Gastroesophageal sphincter (tissue), 4 donors: ENCODE data around the gene SYT1. TPM values are rescaled to one million over a fixed set of nuclear protein-coding genes. Genes with fewer than 3 reads are reported as not detected.

Experiments
- ATAC-seq: fragments of 150-250 bp; one replicate; pipeline ENCODE4 v1.9.1; 2016; ENCODE audit warnings: mild to moderate bottlenecking, moderate library complexity
- H3K27ac ChIP-seq, 4 donors: fragments of 200-600 bp; sonication (generic) in 3 of 4; 1 replicate in 3 of 4; 2 replicates in 1 of 4; pipeline ENCODE4 v1.5.1; 2016 to 2019
- H3K27me3 ChIP-seq: fragments of 200-600 bp; sonication (generic); one replicate; pipeline ENCODE4 v1.5.1; 2019
- H3K36me3 ChIP-seq, 2 donors: fragments of 200-600 bp; sonication (generic); one replicate each; pipeline ENCODE4 v1.5.1; 2019; ENCODE audit warnings: control low read depth in 1 of 2
- H3K4me1 ChIP-seq, 3 donors: fragments of 200-600 bp; sonication (generic); 1 replicate in 2 of 3; 2 replicates in 1 of 3; pipeline ENCODE4 v1.5.1; 2016 to 2019; ENCODE audit warnings: control low read depth in 2 of 3
- H3K4me3 ChIP-seq, 2 donors: fragments of 200-600 bp; sonication (generic); one replicate each; pipeline ENCODE4 v1.5.1; 2019; ENCODE audit warnings: mild to moderate bottlenecking in 1 of 2, moderate library complexity in 1 of 2
- H3K9me3 ChIP-seq, 3 donors: fragments of 200-600 bp; sonication (generic); one replicate each; pipeline ENCODE4 v1.5.1; 2017 to 2019; ENCODE audit warnings: control low read depth in 2 of 3
- EP300 ChIP-seq: sonication (generic); formaldehyde crosslinking; IDR thresholded peaks from one replicate; pipeline ENCODE4 v1.6.1; 2017; ENCODE audit warnings: antibody characterized with exemption, mild to moderate bottlenecking
- POLR2A ChIP-seq, 2 donors: fragments of 450-650 bp; IDR thresholded peaks; one replicate each; pipeline ENCODE4 v1.6.1; 2017; ENCODE audit warnings: antibody characterized with exemption in 2 of 2, mild to moderate bottlenecking in 2 of 2, moderate library complexity in 1 of 2
- POLR2AphosphoS5 ChIP-seq: sonication (generic); formaldehyde crosslinking; IDR thresholded peaks from one replicate; pipeline ENCODE4 v1.6.1; 2017; ENCODE audit warnings: antibody characterized with exemption
- WGBS, 2 donors: methylation state at CpG; one replicate each; pipeline ENCODE4 v1.1.5; 2018; ENCODE audit warnings: low coverage in 1 of 2; 5-methylcytosine and 5-hydroxymethylcytosine counted together
- total RNA-seq, 4 donors: library from RNA; depleted of rRNA; stranded (reverse); fragments of >200 nt; gene quantifications; one replicate each; pipeline ENCODE4 v1.1.0, GENCODE V29; 2016
- TF ChIP-seq, protein P1 (sequence below), 4 experiments: fragments of 200-600 bp in 2 of 4; fragments of 450-650 bp in 2 of 4; sonication (generic) in 1 of 4; IDR thresholded peaks; one replicate each; pipeline ENCODE4 v1.5.1; 2017 to 2019; ENCODE audit warnings: antibody characterized with exemption in 4 of 4, mild to moderate bottlenecking in 2 of 4, moderate library complexity in 2 of 4

Gene SYT1
- total RNA-seq, 4 donors from 2014 or later = 1.9 to 6.6 (median 3.5) TPM

DNA sequence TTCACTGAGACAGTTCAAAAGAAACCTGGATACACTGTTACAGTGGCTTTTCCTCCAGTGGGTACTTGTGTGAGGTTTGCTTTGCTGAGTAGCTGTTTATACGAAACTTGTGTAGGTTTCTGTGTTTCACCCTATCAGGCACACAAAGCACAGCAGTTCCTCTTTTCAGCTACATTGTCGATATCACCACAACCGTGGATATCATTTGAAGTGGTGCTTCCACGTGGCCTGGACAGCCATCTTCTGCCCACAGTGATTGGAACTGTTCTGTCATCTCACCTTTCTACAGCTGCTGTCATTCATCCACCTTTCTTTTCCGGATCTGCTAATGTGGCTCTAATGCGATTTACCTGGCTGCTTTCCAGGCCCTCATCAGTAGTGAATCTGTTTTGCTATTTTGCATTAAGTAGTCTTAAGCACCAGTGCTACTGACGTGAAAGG is 368.8 kb downstream of the SYT1 start:
- no peaks in the 10 kb centered on the region for H3K27me3 ChIP-seq
- no peak overlapping the region for H3K4me3 ChIP-seq
- WGBS, 2 donors = 65 to 66% methylated on average over 3 to 7 of the region's 7 CpGs
- H3K4me1 ChIP-seq = no peaks in the 10 kb centered on the region
- no peak overlapping the region for H3K27ac ChIP-seq
- no peak for TF ChIP-seq POLR2A (IDR thresholded peaks at IDR 0.05)
- TF ChIP-seq POLR2AphosphoS5 = no peak
- TF ChIP-seq, protein P1, sequence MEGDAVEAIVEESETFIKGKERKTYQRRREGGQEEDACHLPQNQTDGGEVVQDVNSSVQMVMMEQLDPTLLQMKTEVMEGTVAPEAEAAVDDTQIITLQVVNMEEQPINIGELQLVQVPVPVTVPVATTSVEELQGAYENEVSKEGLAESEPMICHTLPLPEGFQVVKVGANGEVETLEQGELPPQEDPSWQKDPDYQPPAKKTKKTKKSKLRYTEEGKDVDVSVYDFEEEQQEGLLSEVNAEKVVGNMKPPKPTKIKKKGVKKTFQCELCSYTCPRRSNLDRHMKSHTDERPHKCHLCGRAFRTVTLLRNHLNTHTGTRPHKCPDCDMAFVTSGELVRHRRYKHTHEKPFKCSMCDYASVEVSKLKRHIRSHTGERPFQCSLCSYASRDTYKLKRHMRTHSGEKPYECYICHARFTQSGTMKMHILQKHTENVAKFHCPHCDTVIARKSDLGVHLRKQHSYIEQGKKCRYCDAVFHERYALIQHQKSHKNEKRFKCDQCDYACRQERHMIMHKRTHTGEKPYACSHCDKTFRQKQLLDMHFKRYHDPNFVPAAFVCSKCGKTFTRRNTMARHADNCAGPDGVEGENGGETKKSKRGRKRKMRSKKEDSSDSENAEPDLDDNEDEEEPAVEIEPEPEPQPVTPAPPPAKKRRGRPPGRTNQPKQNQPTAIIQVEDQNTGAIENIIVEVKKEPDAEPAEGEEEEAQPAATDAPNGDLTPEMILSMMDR (IDR thresholded peaks at IDR 0.05) = no peak
- TF ChIP-seq EP300 = no peak
- ATAC-seq = no peak
- H3K36me3 ChIP-seq = no peaks in the 10 kb centered on the region
- no peaks in the 10 kb centered on the region for H3K9me3 ChIP-seq

- H3K36me3 ChIP-seq = no peaks in the 10 kb centered on the region
- H3K9me3 ChIP-seq = no peaks in the 10 kb centered on the region
- no peaks in the 10 kb centered on the region for H3K27me3 ChIP-seq
- WGBS, 2 donors = 89 to 93% methylated on average over 2 to 4 of the region's 4 CpGs
- H3K4me3 ChIP-seq = no peak overlapping the region
- H3K27ac ChIP-seq = no peak overlapping the region
- TF ChIP-seq, protein P1 (IDR thresholded peaks at IDR 0.05) = no peak
- TF ChIP-seq POLR2AphosphoS5 = no peak
- TF ChIP-seq POLR2A (IDR thresholded peaks at IDR 0.05) = no peak
- no peak for TF ChIP-seq EP300
- no peak for ATAC-seq
- H3K4me1 ChIP-seq = no peaks in the 10 kb centered on the region
These were observed 372.3 kb downstream of the SYT1 start for GRCh38 chr12:79236920-79237319.

DNA sequence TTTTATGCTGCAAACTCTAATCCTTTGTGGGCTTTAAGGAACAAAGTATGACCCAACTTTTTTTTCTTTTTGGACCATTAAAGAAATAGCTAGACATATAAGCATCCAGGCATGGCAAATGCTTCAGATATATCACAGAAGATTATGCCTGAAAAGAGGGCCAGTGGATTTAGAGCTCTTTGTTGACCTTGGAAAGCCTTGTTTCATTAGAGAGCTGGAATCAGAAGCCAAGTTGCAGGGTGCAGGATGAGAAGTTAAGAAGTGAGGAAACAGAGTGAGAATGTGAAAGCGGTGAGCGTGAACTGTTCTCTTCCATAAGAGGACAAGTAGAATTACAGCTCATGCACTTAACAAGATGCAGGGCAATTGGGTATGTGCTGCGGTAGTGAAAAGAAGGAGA is 373.7 kb downstream of the SYT1 start:
- Histone ChIP-seq H3K9me3 (no peaks in the 10 kb centered on the region), H3K27ac (no peak overlapping the region), H3K4me3 (no peak overlapping the region), H3K36me3 (no peaks in the 10 kb centered on the region), H3K27me3 (no peaks in the 10 kb centered on the region), H3K4me1 (no peaks in the 10 kb centered on the region)
- no peak for ATAC-seq
- WGBS, 2 donors = 93 to 96% methylated on average over 3 of the region's 3 CpGs
- TF ChIP-seq EP300 (no peak), POLR2AphosphoS5 (no peak), POLR2A (IDR thresholded peaks at IDR 0.05) (no peak)
- TF ChIP-seq, protein P1 (IDR thresholded peaks at IDR 0.05) = no peak

- H3K27me3 ChIP-seq = no peaks in the 10 kb centered on the region
- H3K9me3 ChIP-seq = no peaks in the 10 kb centered on the region
- H3K36me3 ChIP-seq = no peaks in the 10 kb centered on the region
- 88 to 90% methylated on average over 2 of the region's 2 CpGs for WGBS, 2 donors
- TF ChIP-seq, protein P1 (IDR thresholded peaks at IDR 0.05) = no peak
- TF ChIP-seq EP300 = no peak
- no peak for TF ChIP-seq POLR2A (IDR thresholded peaks at IDR 0.05)
- TF ChIP-seq POLR2AphosphoS5 = no peak
- no peaks in the 10 kb centered on the region for H3K4me1 ChIP-seq
- H3K27ac ChIP-seq = no peak overlapping the region
- no peak for ATAC-seq
- no peak overlapping the region for H3K4me3 ChIP-seq
These were observed 382.9 kb downstream of the SYT1 start for GRCh38 chr12:79247494-79247893.

DNA sequence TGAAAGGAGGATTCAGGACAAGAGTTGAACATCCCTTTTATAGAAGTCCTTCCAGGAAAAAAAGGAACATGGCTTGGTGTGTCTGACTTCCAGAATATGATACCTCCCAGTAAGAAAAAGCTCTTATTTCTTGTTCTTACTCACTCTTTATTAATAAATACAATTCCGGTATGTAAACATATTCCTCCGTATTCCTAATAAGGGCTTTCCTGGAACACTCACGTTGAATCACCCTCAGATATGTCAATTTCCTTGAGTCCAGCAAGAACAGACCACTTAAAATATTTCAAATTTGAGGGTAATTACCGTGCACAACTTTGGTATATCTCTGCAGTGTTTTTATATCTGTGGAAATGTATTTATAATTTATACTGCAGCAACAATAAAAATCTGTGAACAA is 385.6 kb downstream of the SYT1 start:
- no peak overlapping the region for H3K4me3 ChIP-seq
- TF ChIP-seq POLR2AphosphoS5 = no peak
- TF ChIP-seq POLR2A (IDR thresholded peaks at IDR 0.05) = no peak
- TF ChIP-seq EP300 = no peak
- TF ChIP-seq, protein P1 (IDR thresholded peaks at IDR 0.05) = no peak
- H3K9me3 ChIP-seq = no peaks in the 10 kb centered on the region
- H3K4me1 ChIP-seq = no peaks in the 10 kb centered on the region
- H3K36me3 ChIP-seq = no peaks in the 10 kb centered on the region
- 73 to 81% methylated on average over 4 of the region's 4 CpGs for WGBS, 2 donors
- no peak overlapping the region for H3K27ac ChIP-seq
- no peak for ATAC-seq
- no peaks in the 10 kb centered on the region for H3K27me3 ChIP-seq
